ENCODE measurements around the gene PRKG2. TPM values are rescaled to one million over a fixed set of nuclear protein-coding genes. Genes with fewer than 3 reads are reported as not detected.
"Not testable (repeated sequence)": the region's sequence is repeated elsewhere in the genome, so short reads cannot be mapped to it uniquely, and the experiment has no call there.

PRKG2 gene
- total RNA-seq, 1 donor from 2014 or later, result 0.72 TPM

DNA sequence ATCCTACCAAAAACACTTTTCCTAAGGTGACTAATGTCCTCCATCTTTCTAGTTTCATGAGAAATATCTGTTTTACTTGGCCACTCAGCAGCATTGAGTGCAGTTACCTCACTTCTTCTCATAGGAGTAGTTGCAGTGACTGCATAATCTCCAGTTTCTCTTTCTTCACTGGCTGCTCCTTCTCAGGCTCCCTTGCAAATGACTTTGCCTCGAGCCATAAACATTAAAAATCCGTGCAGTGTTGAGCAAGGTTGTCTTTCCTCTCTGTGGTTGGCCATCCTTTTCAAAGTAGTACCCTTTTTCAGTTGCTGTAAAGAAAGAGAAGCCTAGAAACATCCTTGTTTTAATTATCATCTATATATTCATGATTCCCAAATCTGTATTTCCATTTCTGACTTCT lies 10.2 kb upstream of the PRKG2 start:
- peaks cover 2% of the 10 kb centered on the region for H3K4me1 Mint-ChIP-seq (ENCODE audit: unreplicated experiment)
- H3K27ac Mint-ChIP-seq (ENCODE audit: unreplicated experiment), result no peak overlapping the region
- H3K27me3 Mint-ChIP-seq (ENCODE audit: unreplicated experiment), result peaks cover 2% of the 10 kb centered on the region
- H3K36me3 Mint-ChIP-seq (ENCODE audit: low read depth, unreplicated experiment), result no peaks in the 10 kb centered on the region
- TF ChIP-seq, protein P1, sequence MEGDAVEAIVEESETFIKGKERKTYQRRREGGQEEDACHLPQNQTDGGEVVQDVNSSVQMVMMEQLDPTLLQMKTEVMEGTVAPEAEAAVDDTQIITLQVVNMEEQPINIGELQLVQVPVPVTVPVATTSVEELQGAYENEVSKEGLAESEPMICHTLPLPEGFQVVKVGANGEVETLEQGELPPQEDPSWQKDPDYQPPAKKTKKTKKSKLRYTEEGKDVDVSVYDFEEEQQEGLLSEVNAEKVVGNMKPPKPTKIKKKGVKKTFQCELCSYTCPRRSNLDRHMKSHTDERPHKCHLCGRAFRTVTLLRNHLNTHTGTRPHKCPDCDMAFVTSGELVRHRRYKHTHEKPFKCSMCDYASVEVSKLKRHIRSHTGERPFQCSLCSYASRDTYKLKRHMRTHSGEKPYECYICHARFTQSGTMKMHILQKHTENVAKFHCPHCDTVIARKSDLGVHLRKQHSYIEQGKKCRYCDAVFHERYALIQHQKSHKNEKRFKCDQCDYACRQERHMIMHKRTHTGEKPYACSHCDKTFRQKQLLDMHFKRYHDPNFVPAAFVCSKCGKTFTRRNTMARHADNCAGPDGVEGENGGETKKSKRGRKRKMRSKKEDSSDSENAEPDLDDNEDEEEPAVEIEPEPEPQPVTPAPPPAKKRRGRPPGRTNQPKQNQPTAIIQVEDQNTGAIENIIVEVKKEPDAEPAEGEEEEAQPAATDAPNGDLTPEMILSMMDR (IDR thresholded peaks at IDR 0.05; ENCODE audit: unreplicated experiment), result no peak
- no peaks in the 10 kb centered on the region for H3K9me3 Mint-ChIP-seq (ENCODE audit: unreplicated experiment)
- no peak for DNase-seq (ENCODE audit: low spot score)
- H3K4me3 Mint-ChIP-seq (ENCODE audit: unreplicated experiment), result no peak overlapping the region

DNA sequence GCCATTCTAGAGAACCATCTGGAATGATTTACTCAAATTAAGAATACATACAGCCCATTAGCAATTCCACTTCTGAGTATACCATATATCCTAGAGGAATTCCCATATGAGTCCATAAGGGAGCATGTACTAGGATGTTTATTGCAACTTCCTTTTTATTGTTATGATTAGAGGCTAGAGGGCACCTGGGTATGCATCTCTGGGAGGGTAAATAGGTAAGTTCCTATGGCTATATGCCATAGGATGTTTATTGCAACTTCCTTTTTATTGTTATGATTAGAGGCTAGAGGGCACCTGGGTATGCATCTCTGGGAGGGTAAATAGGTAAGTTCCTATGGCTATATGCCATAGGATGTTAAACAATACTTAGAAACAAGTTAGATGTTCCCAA lies 7.1 kb upstream of the PRKG2 start:
- H3K9me3 Mint-ChIP-seq (ENCODE audit: unreplicated experiment); H3K4me1 Mint-ChIP-seq (ENCODE audit: unreplicated experiment); H3K4me3 Mint-ChIP-seq (ENCODE audit: unreplicated experiment); H3K27ac Mint-ChIP-seq (ENCODE audit: unreplicated experiment); DNase-seq (ENCODE audit: low spot score); H3K36me3 Mint-ChIP-seq (ENCODE audit: low read depth, unreplicated experiment); H3K27me3 Mint-ChIP-seq (ENCODE audit: unreplicated experiment): not testable (repeated sequence)

DNA sequence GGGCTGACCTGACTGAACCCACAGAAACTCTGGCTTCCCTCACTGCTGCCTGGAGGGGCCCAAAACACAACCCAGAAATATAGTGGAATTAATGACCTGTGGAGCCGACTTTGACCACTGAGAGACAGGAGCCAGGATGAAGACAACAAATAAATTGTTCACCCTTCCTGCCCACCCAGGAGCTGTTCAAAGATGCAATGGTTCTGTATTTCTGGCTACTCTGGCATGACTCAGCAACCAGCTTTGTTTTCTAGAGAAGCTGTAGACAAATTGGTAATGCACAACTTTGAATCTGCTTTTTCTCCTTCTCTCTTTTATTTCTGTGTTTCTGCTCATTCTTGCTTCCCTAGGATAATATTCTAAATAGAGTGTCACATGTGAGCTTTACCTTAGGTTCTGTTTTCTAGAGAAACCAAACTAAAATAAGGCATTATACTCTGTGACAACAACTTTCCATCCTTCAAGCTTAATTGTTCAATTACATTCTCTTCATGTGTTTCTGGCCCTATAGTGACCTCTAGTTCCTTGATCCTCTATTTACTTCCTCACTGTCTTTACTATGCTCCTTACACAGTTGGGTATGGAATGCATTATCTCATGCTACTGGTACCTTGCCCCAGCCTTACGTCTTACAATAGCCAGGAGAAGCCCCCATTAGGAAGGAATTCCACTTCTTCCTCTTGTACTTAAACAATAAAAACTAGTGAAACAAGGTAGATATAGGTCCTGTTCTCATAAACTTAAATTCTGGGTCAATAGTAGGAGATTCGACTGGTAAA lies 6.5 kb upstream of the PRKG2 start:
- DNase-seq (ENCODE audit: low spot score), result no peak
- Mint-ChIP-seq H3K36me3 (ENCODE audit: low read depth, unreplicated experiment) (no peaks in the 10 kb centered on the region), H3K4me3 (ENCODE audit: unreplicated experiment) (no peak overlapping the region), H3K27me3 (ENCODE audit: unreplicated experiment) (peaks cover 4% of the 10 kb centered on the region), H3K27ac (ENCODE audit: unreplicated experiment) (no peak overlapping the region), H3K9me3 (ENCODE audit: unreplicated experiment) (no peaks in the 10 kb centered on the region), H3K4me1 (ENCODE audit: unreplicated experiment) (peaks cover 2% of the 10 kb centered on the region)
- TF ChIP-seq, protein P1 (IDR thresholded peaks at IDR 0.05; ENCODE audit: unreplicated experiment), result no peak

DNA sequence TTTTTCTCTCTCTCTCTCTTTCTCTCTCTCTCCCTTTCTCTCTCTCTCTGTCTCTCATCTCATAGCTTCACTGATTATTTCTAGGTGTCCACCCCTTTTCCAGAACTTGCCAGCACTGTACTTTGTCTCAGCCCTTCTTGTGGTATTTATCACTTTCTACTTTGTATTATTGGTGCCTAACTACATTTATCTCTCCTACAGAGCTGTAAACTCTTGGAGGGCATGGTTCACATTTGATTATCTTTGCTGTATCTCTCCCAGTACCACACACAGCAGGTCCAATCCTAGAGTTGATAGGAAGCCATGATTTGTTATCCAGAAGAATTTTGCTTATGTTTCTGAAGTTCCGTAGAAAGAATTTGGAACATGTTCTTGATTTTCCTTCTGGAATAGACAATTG lies 5.2 kb upstream of the PRKG2 start:
- H3K27ac Mint-ChIP-seq (ENCODE audit: unreplicated experiment), result no peak overlapping the region
- H3K4me1 Mint-ChIP-seq (ENCODE audit: unreplicated experiment), result peaks cover 8% of the 10 kb centered on the region
- peaks cover 9% of the 10 kb centered on the region for H3K27me3 Mint-ChIP-seq (ENCODE audit: unreplicated experiment)
- TF ChIP-seq, protein P1 (IDR thresholded peaks at IDR 0.05; ENCODE audit: unreplicated experiment), result no peak
- no peaks in the 10 kb centered on the region for H3K36me3 Mint-ChIP-seq (ENCODE audit: low read depth, unreplicated experiment)
- H3K9me3 Mint-ChIP-seq (ENCODE audit: unreplicated experiment), result no peaks in the 10 kb centered on the region
- no peak overlapping the region for H3K4me3 Mint-ChIP-seq (ENCODE audit: unreplicated experiment)
- no peak for DNase-seq (ENCODE audit: low spot score)

DNA sequence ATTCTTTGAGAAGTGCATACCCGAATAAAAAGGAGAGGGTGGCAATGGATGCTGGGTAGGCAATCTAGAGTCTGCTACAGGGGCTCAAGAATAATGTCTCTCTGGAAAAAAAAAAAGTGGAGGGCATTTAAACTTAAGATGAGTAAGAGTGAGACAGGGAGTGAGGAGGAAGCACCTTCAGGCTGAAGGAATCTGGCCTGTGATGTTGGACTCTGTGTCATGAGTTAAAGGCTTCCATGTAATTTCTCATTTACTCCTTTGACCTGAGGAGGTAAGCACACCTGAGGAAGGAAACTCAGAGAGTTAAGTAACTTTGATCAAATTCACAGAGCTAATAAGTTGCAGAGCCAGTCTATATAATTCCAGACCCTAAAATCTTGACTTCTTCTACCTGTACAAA lies 3.2 kb upstream of the PRKG2 start:
- no peaks in the 10 kb centered on the region for H3K9me3 Mint-ChIP-seq (ENCODE audit: unreplicated experiment)
- H3K27me3 Mint-ChIP-seq (ENCODE audit: unreplicated experiment), result peaks cover 17% of the 10 kb centered on the region
- no peaks in the 10 kb centered on the region for H3K36me3 Mint-ChIP-seq (ENCODE audit: low read depth, unreplicated experiment)
- DNase-seq (ENCODE audit: low spot score), result no peak
- H3K4me3 Mint-ChIP-seq (ENCODE audit: unreplicated experiment), result no peak overlapping the region
- no peak overlapping the region for H3K27ac Mint-ChIP-seq (ENCODE audit: unreplicated experiment)
- H3K4me1 Mint-ChIP-seq (ENCODE audit: unreplicated experiment), result peaks cover 12% of the 10 kb centered on the region
- TF ChIP-seq, protein P1 (IDR thresholded peaks at IDR 0.05; ENCODE audit: unreplicated experiment), result no peak
